Measurements from ENCODE around the gene KRTAP9-9. TPM values are rescaled to one million over a fixed set of nuclear protein-coding genes. Genes with fewer than 3 reads are reported as not detected.

The KRTAP9-9 gene
- total RNA-seq, 1 donor from 2014 or later: not detected

Small RNAs within 50 kb of the gene (small RNA-seq; reads per million reads assigned to genes)
- gene KRTAP9-10P: not detected

Other genes with a start within 250 kb of the KRTAP9-9 start
- gene KRTAP3-1, start 246.3 kb upstream of the KRTAP9-9 start, total RNA-seq: not detected
- not detected for gene KRTAP1-5, start 228.2 kb upstream of the KRTAP9-9 start, total RNA-seq
- gene KRTAP1-4, start 225.2 kb upstream of the KRTAP9-9 start, total RNA-seq: not detected
- gene KRTAP1-3, start 220.5 kb upstream of the KRTAP9-9 start, total RNA-seq: not detected
- not detected for gene KRTAP1-1, start 213.9 kb upstream of the KRTAP9-9 start, total RNA-seq
- gene KRTAP2-1, start 208.1 kb upstream of the KRTAP9-9 start, total RNA-seq: not detected
- not detected for gene KRTAP2-2, start 200.2 kb upstream of the KRTAP9-9 start, total RNA-seq
- gene KRTAP2-3, start 195.3 kb upstream of the KRTAP9-9 start, total RNA-seq: not detected
- gene KRTAP2-4, start 189.5 kb upstream of the KRTAP9-9 start, total RNA-seq: not detected
- gene KRTAP4-7, start 171.2 kb upstream of the KRTAP9-9 start, total RNA-seq: not detected
- not detected for gene KRTAP4-8, start 157.2 kb upstream of the KRTAP9-9 start, total RNA-seq
- gene KRTAP4-16, start 153.2 kb upstream of the KRTAP9-9 start, total RNA-seq: not detected
- not detected for gene KRTAP4-9, start 150.0 kb upstream of the KRTAP9-9 start, total RNA-seq
- gene KRTAP4-11, start 137.0 kb upstream of the KRTAP9-9 start, total RNA-seq: not detected
- gene KRTAP4-12, start 131.2 kb upstream of the KRTAP9-9 start, total RNA-seq: not detected
- gene KRTAP4-6, start 114.8 kb upstream of the KRTAP9-9 start, total RNA-seq: not detected
- gene KRTAP4-5, start 105.6 kb upstream of the KRTAP9-9 start, total RNA-seq: not detected
- not detected for gene KRTAP4-4, start 94.6 kb upstream of the KRTAP9-9 start, total RNA-seq
- gene KRTAP4-3, start 87.2 kb upstream of the KRTAP9-9 start, total RNA-seq: not detected
- gene KRTAP4-2, start 77.2 kb upstream of the KRTAP9-9 start, total RNA-seq: not detected
- not detected for gene KRTAP4-1, start 70.5 kb upstream of the KRTAP9-9 start, total RNA-seq
- not detected for gene KRTAP9-1, start 65.5 kb upstream of the KRTAP9-9 start, total RNA-seq
- gene KRTAP9-2, start 28.7 kb upstream of the KRTAP9-9 start, total RNA-seq: not detected
- gene KRTAP9-3, start 22.9 kb upstream of the KRTAP9-9 start, total RNA-seq: not detected
- not detected for gene KRTAP9-8, start 17.4 kb upstream of the KRTAP9-9 start, total RNA-seq
- gene KRTAP9-4, start 5.7 kb upstream of the KRTAP9-9 start, total RNA-seq: not detected
- not detected for gene KRTAP9-6, start 10.0 kb downstream of the KRTAP9-9 start, total RNA-seq
- not detected for gene KRTAP9-7, start 20.3 kb downstream of the KRTAP9-9 start, total RNA-seq
- gene KRTAP29-1, start 47.5 kb downstream of the KRTAP9-9 start, total RNA-seq: not detected
- not detected for gene KRTAP16-1, start 53.9 kb downstream of the KRTAP9-9 start, total RNA-seq
- not detected for gene KRTAP17-1, start 60.3 kb downstream of the KRTAP9-9 start, total RNA-seq
- gene KRT33A, start 95.4 kb downstream of the KRTAP9-9 start, total RNA-seq: not detected
- not detected for gene KRT33B, start 114.4 kb downstream of the KRTAP9-9 start, total RNA-seq
- 0.41 TPM for gene KRT34, start 126.9 kb downstream of the KRTAP9-9 start, total RNA-seq
- 1.2 TPM for gene KRT31, start 142.2 kb downstream of the KRTAP9-9 start, total RNA-seq
- gene KRT37, start 169.2 kb downstream of the KRTAP9-9 start, total RNA-seq: not detected
- gene KRT38, start 185.6 kb downstream of the KRTAP9-9 start, total RNA-seq: not detected
- not detected for gene KRT32, start 212.0 kb downstream of the KRTAP9-9 start, total RNA-seq
- gene KRT35, start 225.8 kb downstream of the KRTAP9-9 start, total RNA-seq: not detected
- gene KRT36, start 234.5 kb downstream of the KRTAP9-9 start, total RNA-seq: not detected

Data from frontal cortex (tissue), 1 donor.